Endodermal cell (in vitro differentiated cells): ENCODE results near the gene EXOC3L4. TPM values are rescaled to one million over a fixed set of nuclear protein-coding genes. Genes with fewer than 3 reads are reported as not detected.
A peak's percentile ranks its signal among the peaks of the same experiment; 100 is the strongest.

ENCODE experiments used
- DNase-seq: peaks from one replicate; pipeline ENCODE4 v3.0.0-alpha.2; 2017
- H3K27ac ChIP-seq: 2 replicates; pipeline ENCODE4 v1.5.1; 2013; ENCODE audit warnings: mild to moderate bottlenecking, low read depth, low read length, moderate library complexity
- H3K27me3 ChIP-seq: 2 replicates; pipeline ENCODE4 v1.6.1; 2013; ENCODE audit warnings: mild to moderate bottlenecking, low read length, moderate library complexity; ENCODE audit not compliant: insufficient read depth, control insufficient read depth, poor library complexity, severe bottlenecking
- H3K36me3 ChIP-seq: 2 replicates; pipeline ENCODE4 v1.7.0; 2013; ENCODE audit warnings: mild to moderate bottlenecking, low read length, moderate library complexity; ENCODE audit not compliant: control insufficient read depth, insufficient read depth
- H3K4me1 ChIP-seq: one replicate; pipeline ENCODE4 v1.7.0; 2013; ENCODE audit warnings: low read length; ENCODE audit not compliant: control insufficient read depth, insufficient read depth
- H3K4me3 ChIP-seq: 2 replicates; pipeline ENCODE4 v1.5.1; 2013; ENCODE audit warnings: mild to moderate bottlenecking, low read length, moderate library complexity
- H3K9ac ChIP-seq: 2 replicates; pipeline ENCODE4 v1.6.1; 2013; ENCODE audit warnings: mild to moderate bottlenecking, low read length, moderate library complexity; ENCODE audit not compliant: poor library complexity, severe bottlenecking; ENCODE audit errors: extremely low read depth
- H3K9me3 ChIP-seq: 2 replicates; pipeline ENCODE4 v1.6.1; 2013; ENCODE audit warnings: mild to moderate bottlenecking, low read length, moderate library complexity; ENCODE audit not compliant: control insufficient read depth
- H3K27ac Mint-ChIP-seq: 2 replicates; pipeline ENCODE4 v1.8.0; 2020; ENCODE audit warnings: mixed read lengths
- H3K27me3 Mint-ChIP-seq: 2 replicates; pipeline ENCODE4 v1.8.0; 2021; ENCODE audit warnings: mild to moderate bottlenecking, mixed read lengths; ENCODE audit not compliant: insufficient read depth
- H3K36me3 Mint-ChIP-seq: 2 replicates; pipeline ENCODE4 v1.8.0; 2020; ENCODE audit warnings: low read depth, mixed read lengths
- H3K4me1 Mint-ChIP-seq: 2 replicates; pipeline ENCODE4 v1.8.0; 2020; ENCODE audit warnings: mixed read lengths
- H3K4me3 Mint-ChIP-seq: 2 replicates; pipeline ENCODE4 v1.8.0; 2020; ENCODE audit warnings: mild to moderate bottlenecking, moderate library complexity, mixed read lengths
- H3K9me3 Mint-ChIP-seq: 2 replicates; pipeline ENCODE4 v1.8.0; 2020; ENCODE audit warnings: mild to moderate bottlenecking, mixed read lengths
- WGBS, 2 experiments: methylation state at CpG; one replicate each; pipeline versions ENCODE4 v1.1.5 to v1.1.7; 2013; ENCODE audit warnings: missing lambda C conversion rate in 2 of 2, mixed read lengths in 1 of 2; ENCODE audit not compliant: insufficient coverage in 1 of 2, insufficient read length in 1 of 2; 5-methylcytosine and 5-hydroxymethylcytosine counted together
- total RNA-seq, 2 donors: library from RNA; stranded (reverse); fragmentation: NEBNext Ultra II Directional in 1 of 2; extraction: Animal tissue kit (Norgen Biotek cat#: 25700) in 1 of 2; gene quantifications; 2 replicates in 1 of 2; 3 replicates in 1 of 2; pipeline ENCODE4 v1.2.1, GENCODE V29; 2021
- TF ChIP-seq, protein P1 (sequence below): fragments of 200-600 bp; sonication (generic); conservative IDR thresholded peaks from 2 replicates; pipeline ENCODE4 v1.5.0; 2021; ENCODE audit warnings: antibody characterized with exemption, mild to moderate bottlenecking

The EXOC3L4 gene
- total RNA-seq, 2 donors from 2014 or later, result 2.5 to 3.6 TPM

DNA sequence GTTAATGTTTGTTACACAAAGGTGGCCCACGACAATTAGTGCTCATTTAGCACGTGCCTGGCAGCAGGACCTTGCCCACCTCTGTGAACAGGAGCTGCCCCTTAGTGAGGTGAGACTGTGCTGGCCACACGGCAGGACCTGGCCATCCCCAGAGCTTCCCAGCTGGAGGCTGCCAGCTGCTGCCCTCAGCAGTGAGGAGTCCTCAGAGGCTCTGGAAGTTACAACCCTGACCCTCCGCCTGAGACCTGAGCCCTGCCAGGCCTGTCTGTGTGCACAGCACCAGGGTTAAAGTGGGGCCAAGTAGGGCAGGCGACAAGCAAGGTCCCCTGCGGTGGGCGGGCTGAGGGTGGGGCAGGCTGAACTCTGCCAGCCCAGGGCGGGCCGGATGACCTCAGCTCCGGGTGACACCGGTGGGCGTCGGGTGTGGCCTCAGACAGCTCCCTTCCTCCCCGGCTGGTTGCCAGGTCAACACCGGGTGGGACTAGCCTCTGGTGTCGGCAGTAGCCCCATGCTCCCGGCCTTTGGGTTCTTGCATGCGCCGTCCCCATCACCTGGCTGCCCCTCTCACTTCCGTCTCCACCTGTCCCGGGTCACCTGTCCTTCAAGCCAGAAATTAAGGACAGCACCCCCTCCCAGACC lies 19.7 kb upstream of the EXOC3L4 start:
- Mint-ChIP-seq H3K36me3 (no peaks in the 10 kb centered on the region), H3K27ac (no peak overlapping the region), H3K9me3 (no peaks in the 10 kb centered on the region), H3K4me3 (peak overlapping the region; percentile 46), H3K27me3 (peaks cover 6% of the 10 kb centered on the region), H3K4me1 (no peaks in the 10 kb centered on the region)
- no peaks in the 10 kb centered on the region for H3K36me3 ChIP-seq
- TF ChIP-seq, protein P1, sequence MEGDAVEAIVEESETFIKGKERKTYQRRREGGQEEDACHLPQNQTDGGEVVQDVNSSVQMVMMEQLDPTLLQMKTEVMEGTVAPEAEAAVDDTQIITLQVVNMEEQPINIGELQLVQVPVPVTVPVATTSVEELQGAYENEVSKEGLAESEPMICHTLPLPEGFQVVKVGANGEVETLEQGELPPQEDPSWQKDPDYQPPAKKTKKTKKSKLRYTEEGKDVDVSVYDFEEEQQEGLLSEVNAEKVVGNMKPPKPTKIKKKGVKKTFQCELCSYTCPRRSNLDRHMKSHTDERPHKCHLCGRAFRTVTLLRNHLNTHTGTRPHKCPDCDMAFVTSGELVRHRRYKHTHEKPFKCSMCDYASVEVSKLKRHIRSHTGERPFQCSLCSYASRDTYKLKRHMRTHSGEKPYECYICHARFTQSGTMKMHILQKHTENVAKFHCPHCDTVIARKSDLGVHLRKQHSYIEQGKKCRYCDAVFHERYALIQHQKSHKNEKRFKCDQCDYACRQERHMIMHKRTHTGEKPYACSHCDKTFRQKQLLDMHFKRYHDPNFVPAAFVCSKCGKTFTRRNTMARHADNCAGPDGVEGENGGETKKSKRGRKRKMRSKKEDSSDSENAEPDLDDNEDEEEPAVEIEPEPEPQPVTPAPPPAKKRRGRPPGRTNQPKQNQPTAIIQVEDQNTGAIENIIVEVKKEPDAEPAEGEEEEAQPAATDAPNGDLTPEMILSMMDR, result no peak
- 58 to 60% methylated on average over 16 to 21 of the region's 21 CpGs for WGBS, 2 experiments
- H3K27ac ChIP-seq, result no peak overlapping the region
- no peak overlapping the region for H3K9ac ChIP-seq
- peak; percentile 79 for DNase-seq
- no peaks in the 10 kb centered on the region for H3K4me1 ChIP-seq
- H3K9me3 ChIP-seq, result no peaks in the 10 kb centered on the region
- H3K27me3 ChIP-seq, result peaks cover 4% of the 10 kb centered on the region
- no peak overlapping the region for H3K4me3 ChIP-seq

- no peaks in the 10 kb centered on the region for H3K4me1 Mint-ChIP-seq
- no peak overlapping the region for H3K4me3 Mint-ChIP-seq
- no peaks in the 10 kb centered on the region for H3K9me3 Mint-ChIP-seq
- peak; percentile 90 for DNase-seq
- H3K9me3 ChIP-seq, result no peaks in the 10 kb centered on the region
- H3K4me1 ChIP-seq, result no peaks in the 10 kb centered on the region
- TF ChIP-seq, protein P1, result peak; percentile 83
- 3 to 17% methylated on average over 3 to 9 of the region's 9 CpGs for WGBS, 2 experiments
- peaks cover 6% of the 10 kb centered on the region for H3K27me3 Mint-ChIP-seq
- no peak overlapping the region for H3K4me3 ChIP-seq
- H3K27ac Mint-ChIP-seq, result no peak overlapping the region
- H3K27me3 ChIP-seq, result peaks cover 39% of the 10 kb centered on the region
- H3K36me3 ChIP-seq, result no peaks in the 10 kb centered on the region
- H3K36me3 Mint-ChIP-seq, result no peaks in the 10 kb centered on the region
- H3K9ac ChIP-seq, result no peak overlapping the region
- H3K27ac ChIP-seq, result no peak overlapping the region
These were observed 16.1 kb upstream of the EXOC3L4 start for GRCh38 chr14:103078420-103078749.

DNA sequence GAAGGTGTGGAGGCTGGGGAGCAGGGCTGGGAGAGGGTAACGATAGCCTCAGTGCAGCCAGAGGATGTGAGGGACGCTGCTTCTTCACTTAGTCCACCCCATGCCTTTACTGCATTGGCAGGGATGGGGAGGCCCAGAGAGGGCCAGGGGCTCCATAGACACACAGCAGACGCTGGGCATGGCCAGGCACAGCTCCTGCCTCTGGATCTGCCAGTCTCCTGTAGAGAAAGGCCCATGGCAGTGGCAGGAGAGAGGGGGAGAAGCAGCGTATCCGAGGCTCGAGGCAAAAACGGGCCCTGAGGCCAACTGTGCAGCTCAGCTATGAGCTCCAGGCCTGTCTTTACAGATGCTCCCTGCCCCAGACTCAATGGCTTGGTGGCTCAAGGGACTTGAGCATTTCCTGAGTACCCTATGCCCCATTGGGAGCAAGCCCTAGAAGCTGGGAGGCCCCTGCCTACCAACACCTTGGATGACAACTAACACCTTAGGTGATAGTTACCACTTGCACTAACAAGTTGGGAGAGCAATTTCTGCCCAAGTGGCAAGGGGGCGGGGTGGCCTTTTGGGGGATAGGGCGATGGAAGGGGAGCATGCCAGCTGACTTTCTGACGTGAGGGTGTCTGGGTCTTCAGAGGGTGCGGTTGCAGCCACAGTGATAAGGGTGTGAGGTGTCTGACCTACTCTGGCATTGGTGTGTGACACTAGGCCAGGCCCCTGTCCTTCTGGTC lies 15.5 kb upstream of the EXOC3L4 start:
- H3K27ac ChIP-seq, result no peak overlapping the region
- Mint-ChIP-seq H3K4me3 (no peak overlapping the region), H3K27ac (no peak overlapping the region), H3K36me3 (no peaks in the 10 kb centered on the region), H3K27me3 (peaks cover 6% of the 10 kb centered on the region), H3K9me3 (no peaks in the 10 kb centered on the region), H3K4me1 (no peaks in the 10 kb centered on the region)
- DNase-seq, result no peak
- no peaks in the 10 kb centered on the region for H3K36me3 ChIP-seq
- no peak overlapping the region for H3K9ac ChIP-seq
- H3K4me1 ChIP-seq, result no peaks in the 10 kb centered on the region
- H3K9me3 ChIP-seq, result no peaks in the 10 kb centered on the region
- WGBS, 2 experiments, result 83 to 87% methylated on average over 10 to 11 of the region's 11 CpGs
- TF ChIP-seq, protein P1, result no peak
- H3K4me3 ChIP-seq, result no peak overlapping the region
- H3K27me3 ChIP-seq, result peaks cover 46% of the 10 kb centered on the region
